Activated CD8-positive, alpha-beta memory T cell treated with anti-CD3 and anti-CD28 coated beads, Interleukin-2, amount 50 U/mL, for 24 hours (primary cell): ENCODE results near the gene SSC5D.
"Not testable (repeated sequence)": the region's sequence is repeated elsewhere in the genome, so short reads cannot be mapped to it uniquely, and the experiment has no call there.

Experiments
- DNase-seq: peaks from one replicate; pipeline ENCODE4 v3.0.0-alpha.2; 2020; ENCODE audit errors: extremely low read depth

Gene SSC5D

DNA sequence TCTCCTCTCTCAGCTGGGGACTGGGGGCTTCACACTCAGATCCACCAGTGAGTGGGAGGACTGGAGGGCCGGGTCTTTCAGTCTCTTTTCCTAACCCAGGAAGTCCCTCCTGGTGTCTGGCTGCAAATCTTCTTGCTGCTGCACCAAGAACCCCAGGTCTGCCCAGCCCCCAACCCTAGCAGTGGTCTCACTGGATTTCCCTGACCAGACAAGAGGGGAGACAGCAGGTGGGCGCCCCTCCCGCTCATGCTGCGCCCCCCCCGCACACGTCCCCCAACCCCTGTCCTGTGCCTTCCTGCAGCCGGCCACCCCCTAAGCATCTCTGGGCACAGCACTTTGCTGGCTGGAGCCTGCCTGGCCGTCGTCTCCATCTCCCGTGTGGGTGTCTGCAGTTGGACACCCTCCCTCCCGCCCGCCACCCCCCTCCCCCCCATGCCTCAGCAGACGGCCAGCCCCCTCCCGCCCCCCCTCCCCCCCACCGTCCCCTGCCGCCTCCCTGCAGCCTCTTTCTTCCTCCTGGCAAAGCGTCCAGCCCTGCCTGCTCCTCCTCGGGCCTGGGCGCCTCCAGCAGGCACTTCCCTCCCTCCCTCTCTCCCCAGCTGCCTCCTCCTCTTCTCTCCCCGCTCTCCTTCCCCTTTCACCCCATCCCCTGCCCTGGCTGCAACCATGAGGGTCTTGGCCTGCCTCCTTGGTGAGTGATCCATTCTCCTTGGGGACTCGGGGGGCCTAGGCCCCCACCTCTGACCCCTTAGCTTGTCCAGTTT, at the start of gene SSC5D:
Gene SSC5D (plus strand): TSS at position 513 of the 764 bp plus-strand sequence. CDS start 154 bp downstream, at position 667.
- DNase-seq = no peak

DNA sequence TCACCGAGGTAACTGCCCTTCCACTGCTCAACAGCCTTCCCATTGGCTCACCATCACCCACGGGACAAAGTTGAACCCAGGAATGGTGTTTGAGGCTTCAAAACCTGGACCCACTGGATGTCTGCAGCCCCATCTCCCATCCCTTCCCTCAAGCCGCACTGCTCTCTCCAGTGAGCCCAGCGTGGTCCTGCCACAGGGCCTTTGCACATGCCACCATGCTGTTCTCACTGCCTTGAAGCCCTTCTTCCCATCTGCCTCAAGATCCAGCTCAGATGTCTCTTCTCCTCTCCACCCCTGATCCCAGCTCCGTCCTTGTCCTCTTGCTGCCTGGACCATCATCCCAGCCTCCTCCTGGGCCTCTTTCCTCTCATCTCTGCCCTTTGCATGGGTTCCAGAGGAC, 49.2 kb upstream of the SSC5D start:
- no peak for DNase-seq

DNA sequence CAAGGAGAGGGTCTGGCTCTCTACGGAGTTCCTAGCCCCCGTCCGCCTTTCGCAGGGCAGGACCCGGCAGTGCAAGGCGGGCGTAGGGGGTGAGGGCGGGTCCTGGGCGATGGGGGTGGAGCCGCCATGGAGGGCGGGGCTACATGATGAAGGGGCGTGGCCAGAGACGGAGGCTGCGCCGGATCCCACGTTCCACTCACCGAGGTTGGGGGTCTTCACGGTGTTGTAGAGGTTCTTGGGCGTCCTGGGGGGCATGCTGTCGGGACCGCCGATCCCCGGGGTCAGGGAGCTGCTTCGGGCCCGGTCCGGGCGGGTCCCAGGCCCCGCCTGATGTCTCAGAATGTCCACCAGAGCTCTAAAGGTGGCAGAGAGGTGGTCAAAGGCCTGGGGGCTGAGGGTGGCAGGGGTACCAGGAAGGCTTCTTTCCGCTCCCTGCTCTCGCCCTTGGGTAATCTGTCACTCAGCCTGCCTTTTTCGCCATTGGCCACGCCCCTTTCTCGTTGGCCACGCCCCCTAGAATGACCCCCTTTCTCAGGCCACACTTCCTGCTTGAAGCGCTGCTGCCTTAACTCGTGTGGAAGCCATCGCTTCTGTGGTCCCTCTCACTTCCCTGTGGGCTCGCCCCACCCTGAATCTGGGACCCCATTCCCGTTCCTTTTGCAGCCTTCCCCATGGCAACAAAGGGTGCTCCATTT, 47.7 kb upstream of the SSC5D start:
- DNase-seq = no peak

DNA sequence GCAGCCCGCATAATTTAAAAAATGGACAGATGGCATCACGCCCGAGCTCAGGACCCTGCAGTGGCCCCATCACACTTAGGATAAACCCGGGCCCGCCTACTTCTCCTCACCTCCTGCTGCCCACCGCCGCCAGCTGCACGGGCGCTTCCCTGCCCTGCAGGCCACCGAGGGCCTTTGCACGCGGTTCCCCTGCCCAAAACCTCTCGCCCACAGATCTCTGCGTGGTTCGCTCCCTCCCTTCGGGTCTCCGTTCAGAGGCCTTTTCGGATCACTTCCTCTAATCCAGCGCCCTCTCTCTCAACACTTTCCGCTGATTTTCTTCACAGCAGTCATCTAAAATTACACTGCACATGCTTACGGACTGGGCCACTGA, 46.9 kb upstream of the SSC5D start:
- DNase-seq = no peak

DNA sequence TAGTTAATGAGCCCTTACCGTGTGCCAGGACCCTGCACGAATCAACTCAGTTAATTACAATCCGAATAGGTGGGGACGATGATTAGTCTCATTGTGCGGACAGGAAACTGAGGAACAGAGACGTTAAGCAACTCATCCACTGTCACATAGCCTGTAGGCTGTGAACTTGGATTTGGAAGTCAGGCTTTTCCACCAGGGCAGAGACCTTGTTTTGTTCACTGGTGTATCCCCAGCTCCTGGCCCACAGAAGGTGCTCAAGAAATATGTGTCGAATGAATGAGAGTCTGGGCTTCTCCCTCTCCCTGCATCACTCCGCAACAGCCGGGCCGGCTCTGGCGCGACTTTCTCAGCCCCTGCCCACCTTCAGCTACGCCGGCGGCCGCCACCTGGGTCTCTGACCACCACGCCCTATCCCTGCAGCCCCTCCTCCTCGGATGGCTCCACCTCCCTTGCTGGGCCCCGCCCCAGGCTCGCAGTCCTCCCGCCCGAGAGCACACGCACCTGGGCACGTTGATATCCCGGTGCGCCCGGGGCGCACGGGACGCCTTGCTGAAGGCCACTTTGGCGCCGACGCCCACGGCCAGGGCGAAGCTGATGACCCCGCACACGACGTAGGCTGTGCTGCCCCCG, 46.4 kb upstream of the SSC5D start:
- DNase-seq = no peak

DNA sequence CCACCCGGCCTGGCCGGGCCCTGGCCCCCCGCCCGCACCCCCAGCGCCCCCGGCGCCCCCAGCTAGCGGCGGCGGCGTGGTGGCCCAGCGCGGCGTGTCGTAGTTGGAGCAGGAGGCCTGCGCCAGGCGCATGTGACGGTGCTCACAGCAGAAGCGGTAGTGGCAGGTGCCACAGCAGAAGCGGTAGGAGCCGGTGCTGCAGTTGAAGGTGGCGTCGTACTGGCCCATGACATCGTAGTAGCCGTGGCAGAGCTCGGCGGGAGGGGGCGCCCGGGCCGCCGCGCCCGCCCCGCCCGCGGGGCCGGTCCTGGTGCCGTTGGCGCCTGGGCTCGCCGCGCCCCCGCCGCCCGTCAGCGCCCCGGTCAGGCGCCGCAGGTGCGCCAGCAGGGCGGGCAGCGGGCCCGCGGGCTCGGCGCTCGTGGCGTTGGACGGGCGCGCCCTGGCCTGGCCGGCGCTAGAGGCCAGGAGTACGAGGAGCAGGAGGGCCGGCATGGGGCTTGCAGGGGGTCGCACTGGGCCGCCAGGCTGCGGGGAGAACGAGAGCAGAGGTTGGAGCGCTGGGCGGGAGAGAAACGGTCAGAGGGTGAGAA, 45.8 kb upstream of the SSC5D start:
- no peak for DNase-seq

DNA sequence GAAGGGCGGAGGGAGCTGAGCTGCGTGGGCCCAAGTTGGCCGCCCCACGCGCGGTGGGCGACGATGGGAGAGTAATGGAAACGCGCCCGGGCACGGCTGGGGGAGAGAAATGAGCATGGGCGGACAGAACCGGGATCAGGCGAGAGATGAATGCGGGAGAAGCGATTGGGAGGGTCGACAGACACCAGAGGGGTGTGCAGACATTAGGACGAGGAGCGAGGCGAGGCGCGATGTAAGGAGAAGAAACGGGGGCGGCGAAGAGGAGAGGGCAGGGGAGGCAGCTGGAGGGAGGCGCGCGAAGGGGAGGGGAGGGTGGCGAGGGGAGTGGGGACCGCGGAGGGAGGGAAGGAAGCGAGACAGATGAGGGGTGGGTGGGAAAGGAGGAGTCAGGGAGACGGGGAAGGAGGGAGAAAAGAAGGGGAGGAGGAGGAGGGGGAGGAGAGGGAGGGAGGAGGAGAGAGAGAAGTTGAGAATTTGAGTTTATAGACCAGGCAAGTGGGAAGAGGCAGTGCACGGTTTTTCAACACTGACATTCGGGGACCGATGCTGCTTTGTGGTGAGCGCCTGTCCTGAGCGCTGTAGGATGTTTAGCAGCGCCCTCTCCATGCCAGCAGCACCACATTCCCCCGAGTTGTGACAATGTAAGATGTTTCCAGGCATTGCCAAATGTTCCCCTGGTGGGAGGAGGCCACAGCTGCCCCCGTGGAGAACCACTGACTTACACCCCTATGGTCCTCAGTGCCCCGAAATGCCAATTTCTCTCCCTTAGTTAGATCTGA, 45.0 kb upstream of the SSC5D start, which contains the start of gene SHISA7:
Gene SHISA7 (minus strand): TSS at position 256 of the 779 bp plus-strand sequence. CDS start 437 bp downstream, outside the sequence.
- DNase-seq = no peak

DNA sequence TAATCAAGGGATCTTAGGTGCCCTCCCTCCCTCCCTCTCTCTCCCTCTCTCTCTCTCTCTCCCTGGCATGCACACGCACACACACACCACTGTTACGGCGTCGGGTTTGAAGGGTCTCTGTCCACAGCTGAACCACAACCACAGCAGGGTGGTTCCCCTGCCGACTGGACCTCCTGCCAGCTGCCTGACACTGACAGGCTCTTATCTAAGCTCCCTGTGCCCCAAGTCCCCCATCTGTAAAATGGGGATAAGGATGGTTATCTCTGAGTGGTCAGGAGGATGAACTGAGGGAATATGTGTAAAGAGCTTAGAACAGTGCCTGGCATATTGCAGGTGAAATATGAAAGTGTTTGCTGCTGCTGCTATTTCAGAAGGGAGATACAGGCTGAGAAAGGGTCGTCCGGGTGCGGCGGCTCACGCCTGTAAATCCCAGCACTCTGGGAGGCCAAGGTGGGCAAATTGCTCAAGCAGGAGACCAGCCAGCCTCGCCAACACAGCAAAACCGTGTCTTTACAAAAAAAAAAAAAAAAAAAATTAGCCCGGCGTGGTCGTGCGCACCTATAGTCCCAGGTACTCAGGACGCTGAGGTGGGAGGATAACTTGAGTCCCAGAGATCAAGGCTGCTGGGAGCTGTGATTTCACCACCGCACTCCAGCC, 44.3 kb upstream of the SSC5D start:
- DNase-seq = no peak

DNA sequence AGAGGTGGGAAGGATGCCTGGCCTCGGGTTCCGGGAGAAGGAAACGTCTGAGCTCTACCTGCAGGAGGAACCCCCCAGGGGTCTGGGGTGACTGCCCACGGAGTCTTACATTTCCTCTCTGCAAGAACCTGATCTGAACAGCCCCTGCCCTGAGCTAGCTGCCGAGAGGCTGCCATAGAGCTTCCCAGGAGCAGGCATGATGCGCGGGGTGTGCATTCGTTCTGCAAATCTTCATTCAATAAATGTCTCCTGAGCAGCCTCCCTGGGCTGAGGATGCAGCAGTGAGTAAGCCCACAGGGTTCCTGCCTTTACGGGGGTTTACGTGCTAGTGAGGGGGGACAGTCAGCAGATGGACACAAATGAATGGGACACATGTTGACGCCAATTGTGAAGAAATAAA, 43.6 kb upstream of the SSC5D start:
- DNase-seq = no peak

DNA sequence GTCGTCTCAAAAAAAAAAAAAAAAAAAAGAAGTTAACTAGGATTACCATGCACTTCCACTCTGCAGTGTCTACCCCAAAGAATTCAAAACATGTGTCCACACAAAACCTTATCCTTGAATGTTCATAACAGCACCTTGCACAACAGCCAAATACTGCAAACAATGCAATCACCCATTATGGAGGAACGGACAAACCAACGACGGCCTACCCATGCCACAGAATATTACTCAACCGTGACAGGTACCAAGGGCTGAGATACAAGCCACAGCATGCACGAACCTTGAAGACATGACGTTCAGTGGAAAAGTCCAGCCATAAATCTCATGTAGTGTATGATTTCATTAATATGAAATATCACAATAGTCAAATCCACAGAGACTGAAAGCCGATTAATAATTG, 42.2 kb upstream of the SSC5D start:
- no peak for DNase-seq

DNA sequence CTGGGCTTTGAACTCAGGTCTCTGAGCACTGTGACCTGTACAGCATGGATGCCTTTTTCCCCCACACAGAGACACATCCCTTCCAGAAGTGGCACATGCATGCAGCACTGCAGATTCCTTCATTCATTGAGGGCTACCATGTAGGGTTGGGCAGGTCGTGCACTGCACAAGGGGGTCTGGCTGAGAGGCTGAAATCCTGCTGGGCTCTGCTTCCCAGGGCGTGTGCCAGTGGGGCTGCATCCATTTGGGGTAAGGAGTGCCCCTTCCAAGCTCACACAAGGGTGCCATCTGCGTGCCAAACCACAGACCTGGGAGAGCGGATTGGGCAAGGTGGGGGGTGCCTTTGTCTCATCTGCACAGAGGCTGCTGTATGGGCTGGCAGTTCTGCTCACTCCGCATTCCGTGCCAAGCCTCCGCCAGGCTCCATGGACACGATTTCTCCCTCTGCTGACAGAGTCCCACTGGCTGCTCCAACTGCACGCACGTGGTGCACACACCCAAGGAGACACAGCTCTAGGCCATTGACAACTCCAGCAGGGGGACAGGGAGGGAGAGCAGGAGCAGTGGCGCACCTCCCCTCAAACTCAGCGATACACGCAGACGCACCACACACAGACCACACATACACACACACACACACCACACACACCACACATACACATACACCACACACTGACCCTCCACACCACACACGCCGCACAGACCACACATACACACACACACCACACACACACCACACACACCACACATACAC, 40.6 kb upstream of the SSC5D start:
- DNase-seq = no peak

DNA sequence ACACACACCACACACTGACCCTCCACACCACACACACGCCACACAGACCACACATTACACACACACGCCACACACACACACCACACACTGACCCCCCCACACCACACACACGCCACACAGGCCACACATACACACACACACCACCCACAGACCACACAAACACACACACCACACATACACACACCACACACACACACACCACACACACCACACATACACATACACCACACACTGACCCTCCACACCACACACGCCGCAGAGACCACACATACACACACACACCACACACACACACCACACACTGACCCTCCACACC, 40.1 kb upstream of the SSC5D start:
- not testable (repeated sequence) for DNase-seq

DNA sequence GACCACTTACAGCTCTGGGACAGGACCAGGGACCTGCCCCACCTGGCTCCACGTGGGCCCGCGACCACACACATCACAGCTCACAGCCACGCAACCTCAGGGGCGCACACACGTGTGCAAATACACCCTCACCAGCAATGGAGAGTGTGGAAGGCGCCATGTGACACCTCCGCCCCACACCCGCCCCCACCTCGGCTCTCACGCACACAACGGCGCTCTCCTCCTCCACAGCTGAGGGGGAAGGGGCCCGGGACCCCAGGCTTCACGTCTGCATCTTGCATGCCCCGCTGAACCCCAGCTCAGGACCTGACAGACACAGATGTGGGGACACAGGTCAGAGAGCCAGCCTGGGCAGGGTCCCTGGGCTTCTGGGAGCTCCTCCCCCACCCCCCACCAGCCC, 38.8 kb upstream of the SSC5D start:
- DNase-seq = no peak

DNA sequence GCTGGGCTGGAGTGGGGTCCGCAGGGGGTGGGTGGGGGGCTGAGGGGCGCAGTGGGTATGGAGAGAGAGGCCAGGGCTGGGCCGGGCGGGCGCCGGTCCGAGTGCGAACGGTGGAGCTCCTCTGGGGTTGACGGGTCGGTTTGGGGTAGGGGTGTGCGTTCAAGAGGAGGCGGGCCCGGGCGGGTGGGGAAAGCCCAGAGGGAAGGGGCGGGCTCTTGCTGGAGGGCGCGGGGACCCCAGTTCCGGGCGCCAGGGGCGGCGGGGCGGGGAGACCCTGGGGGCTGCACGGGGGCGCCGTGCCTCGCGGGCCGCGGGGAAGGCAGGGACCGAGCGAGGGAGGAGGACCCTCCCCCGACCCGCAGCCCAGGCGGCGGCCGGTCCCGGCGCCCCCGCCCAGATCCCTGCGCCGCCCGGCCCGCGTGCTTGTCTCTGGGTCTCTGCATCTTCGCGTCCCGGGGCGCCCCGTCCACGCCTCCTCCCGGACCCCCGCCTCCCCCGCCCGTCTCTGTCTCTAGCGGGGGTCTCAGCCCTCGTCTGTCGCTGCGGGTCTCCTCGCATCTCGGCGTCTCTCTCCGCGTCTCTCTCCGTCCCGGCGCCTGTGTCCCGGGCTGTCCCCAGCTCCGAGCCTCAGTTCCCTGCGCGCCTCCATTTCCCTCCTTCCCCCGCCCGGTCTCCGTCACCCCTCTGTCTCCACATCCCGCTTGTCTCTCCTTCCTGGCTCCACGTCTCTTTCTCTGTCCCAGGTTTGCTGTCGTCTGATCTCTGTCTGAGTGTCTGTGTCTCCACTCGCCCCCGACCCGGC, 36.9 kb upstream of the SSC5D start:
- no peak for DNase-seq

DNA sequence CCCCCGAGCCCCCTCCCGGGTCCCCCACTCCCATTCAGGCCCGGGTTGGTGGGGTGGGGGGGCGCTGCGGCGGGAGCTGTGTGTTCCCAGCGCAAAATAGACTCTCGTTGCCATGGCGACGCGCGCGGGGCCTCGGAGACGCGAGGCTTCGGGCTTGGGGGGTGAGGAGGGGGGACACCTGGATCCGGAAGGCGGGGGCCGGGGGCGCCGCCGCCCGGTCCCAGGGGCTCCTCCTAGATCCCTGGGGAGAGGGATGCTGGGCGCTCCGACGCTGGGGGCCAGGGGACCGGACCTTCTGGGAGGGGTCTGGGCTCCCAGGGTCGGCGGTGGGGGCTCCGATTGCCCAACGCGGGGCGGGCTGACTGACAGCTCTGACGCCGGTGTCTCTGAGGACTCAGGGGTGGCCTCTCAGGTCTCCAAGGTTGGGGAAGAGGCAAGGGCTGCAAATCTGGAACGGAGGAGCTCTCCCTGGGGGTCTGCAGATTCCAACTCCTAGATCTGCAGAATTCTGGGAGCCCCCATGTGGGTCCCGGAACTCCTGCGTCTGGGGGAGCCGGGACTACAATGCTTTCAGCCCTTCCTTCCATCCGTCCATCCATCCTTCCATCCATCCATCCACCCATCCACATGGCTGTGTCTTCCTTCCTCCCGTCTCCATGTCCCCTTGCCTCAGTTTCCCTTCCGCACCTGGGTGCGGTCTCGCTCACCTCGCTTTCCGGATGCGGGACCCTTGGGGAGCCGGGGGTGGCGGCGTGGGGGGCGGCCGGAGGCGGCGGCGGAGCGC, 36.1 kb upstream of the SSC5D start:
- DNase-seq = no peak

DNA sequence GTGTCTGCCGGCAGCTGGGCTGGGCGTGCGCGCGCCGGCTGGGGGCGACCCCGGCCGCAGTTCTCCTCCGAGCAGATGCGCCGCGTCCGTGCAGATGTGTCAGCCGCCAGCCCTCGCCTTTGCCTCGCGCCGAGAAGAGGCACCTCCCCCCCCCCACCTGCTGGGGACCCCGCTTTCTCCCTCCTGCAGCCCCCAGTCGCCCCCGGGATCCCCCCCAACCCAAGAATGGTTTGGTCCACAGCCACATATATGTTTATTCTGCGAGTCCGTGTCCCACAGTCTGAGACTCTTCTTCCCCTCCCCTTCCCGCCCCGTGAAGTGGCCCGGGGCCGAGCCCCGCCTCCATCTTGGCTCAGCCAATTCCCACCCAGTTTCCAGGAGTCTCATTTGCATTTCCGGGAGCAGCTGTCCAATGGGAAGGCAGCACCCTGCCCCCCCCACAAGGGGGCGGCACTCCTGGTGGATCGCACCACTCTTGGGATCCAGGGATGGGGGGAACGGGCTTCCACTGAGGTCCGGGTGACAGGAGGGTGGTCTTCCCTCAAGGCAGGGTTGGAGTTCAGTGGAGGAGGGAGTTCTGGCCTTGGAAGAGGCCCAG, 35.4 kb upstream of the SSC5D start:
- no peak for DNase-seq

DNA sequence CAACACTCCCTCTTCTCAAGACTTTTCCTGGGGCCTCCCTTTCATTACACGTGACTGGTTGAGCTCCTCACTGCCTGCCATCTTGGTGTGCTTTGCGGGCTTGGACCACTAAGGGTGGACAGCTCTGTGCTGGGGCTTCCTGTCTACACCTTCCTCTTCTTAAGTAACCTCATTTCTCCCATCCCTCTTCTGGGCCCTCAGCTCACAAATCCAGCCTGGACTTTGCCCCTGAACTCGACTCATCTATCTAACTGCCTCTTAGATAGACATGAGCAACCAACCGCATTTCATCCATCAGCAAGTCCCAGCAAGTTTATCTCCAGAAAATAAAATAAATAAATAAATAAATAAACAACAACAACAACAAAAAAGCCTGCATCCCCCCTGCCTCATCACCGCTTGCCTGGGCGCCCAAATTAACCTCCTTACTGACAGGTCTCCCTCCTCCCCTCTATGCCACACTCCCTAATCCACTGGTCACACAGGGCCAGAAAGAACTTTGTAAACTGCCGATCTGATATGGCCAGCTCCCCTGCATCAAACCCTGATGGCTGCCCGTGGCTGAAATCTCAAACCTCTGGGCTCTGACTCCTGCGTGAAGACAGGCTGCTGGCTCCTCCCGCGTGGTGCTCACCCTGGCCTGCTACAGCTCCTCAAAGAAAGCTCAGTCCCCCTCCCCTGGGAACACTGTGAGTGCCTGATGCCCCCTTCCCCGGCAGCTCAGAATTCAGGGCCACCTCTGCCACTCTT, 34.5 kb upstream of the SSC5D start:
- DNase-seq = no peak

DNA sequence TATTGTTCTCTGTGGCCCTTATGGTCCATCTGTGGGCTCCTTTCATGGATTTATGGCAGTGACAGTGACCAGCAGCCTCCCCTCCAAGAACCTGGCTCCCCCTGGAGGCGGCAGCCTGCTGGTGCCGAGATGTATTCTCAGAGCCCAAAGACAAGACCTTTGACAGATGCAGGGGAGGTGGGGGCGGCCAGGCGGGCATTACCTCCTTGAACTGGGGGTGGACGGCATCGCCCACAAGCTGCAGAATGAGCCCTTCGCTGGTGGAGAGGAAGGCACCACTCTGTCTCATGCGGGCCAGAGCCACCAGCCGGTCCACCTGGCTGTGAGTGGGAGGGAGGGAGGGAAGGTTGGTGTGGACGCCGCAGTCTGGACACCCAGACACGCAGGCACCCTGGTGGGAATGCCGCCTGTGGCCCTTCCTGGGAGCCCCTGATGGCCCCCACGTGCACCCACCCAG, 33.4 kb upstream of the SSC5D start:
- no peak for DNase-seq
